Breast epithelium (tissue), 3 donors: ENCODE data around the gene CNTNAP3B.
"Not testable (repeated sequence)": the region's sequence is repeated elsewhere in the genome, so short reads cannot be mapped to it uniquely, and the experiment has no call there.

Source experiments
- POLR2AphosphoS5 ChIP-seq, 3 donors: sonication (generic); formaldehyde crosslinking; IDR thresholded peaks; one replicate each; pipeline ENCODE4 v1.6.1; 2017; ENCODE audit warnings: antibody characterized with exemption in 3 of 3
- TF ChIP-seq, protein P1 (sequence below), 3 donors: fragments of 450-650 bp; IDR thresholded peaks; one replicate each; pipeline ENCODE4 v1.5.1; 2016 to 2017; ENCODE audit warnings: antibody characterized with exemption in 3 of 3, mild to moderate bottlenecking in 3 of 3, moderate library complexity in 3 of 3

DNA sequence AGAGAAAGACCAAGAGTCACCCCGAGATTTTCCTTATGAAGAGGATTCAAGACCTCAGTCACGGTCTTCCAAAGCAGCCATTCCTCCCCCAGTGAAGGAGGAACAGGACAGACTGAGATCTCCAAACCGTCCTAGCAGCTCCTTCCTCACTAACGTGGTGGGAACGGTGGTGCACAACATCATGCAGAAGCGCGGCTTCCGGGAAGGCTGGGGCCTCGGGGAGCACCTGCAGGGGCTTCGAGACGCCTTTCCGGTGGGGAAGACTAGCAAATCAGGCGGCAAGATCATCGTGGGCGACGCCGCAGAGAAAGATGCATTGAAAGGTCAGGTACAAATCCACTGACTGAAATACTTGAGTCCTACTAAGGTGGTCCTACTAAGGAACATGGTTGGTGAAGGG, 154.3 kb downstream of the CNTNAP3B start:
- TF ChIP-seq, protein P1, sequence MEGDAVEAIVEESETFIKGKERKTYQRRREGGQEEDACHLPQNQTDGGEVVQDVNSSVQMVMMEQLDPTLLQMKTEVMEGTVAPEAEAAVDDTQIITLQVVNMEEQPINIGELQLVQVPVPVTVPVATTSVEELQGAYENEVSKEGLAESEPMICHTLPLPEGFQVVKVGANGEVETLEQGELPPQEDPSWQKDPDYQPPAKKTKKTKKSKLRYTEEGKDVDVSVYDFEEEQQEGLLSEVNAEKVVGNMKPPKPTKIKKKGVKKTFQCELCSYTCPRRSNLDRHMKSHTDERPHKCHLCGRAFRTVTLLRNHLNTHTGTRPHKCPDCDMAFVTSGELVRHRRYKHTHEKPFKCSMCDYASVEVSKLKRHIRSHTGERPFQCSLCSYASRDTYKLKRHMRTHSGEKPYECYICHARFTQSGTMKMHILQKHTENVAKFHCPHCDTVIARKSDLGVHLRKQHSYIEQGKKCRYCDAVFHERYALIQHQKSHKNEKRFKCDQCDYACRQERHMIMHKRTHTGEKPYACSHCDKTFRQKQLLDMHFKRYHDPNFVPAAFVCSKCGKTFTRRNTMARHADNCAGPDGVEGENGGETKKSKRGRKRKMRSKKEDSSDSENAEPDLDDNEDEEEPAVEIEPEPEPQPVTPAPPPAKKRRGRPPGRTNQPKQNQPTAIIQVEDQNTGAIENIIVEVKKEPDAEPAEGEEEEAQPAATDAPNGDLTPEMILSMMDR (IDR thresholded peaks at IDR 0.05): not testable (repeated sequence)
- TF ChIP-seq POLR2AphosphoS5 (IDR thresholded peaks at IDR 0.05): not testable (repeated sequence)
